ENCODE measurements around the gene INPP5D.

Gene INPP5D

GRCh38 chr2:233244818-233245217, 184.7 kb downstream of the INPP5D start:
- no peak overlapping the region for H3K4me3 ChIP-seq (ENCODE audit: insufficient read depth, low read length, poor library complexity, severe bottlenecking)
- H3K4me2 ChIP-seq (ENCODE audit: low read depth, low read length, poor library complexity, severe bottlenecking) = no peak overlapping the region
- no peaks in the 10 kb centered on the region for H3K9me2 ChIP-seq (replicated peaks; ENCODE audit: insufficient read depth, low read length)
- H3K36me3 ChIP-seq (ENCODE audit: low read length) = no peaks in the 10 kb centered on the region
- no peak for TF ChIP-seq EZH2phosphoT487 (conservative IDR thresholded peaks at IDR 0.05; ENCODE audit: low read length)
- no peak for TF ChIP-seq CTCF (IDR thresholded peaks at IDR 0.05; ENCODE audit: insufficient read depth, low read length, poor library complexity, severe bottlenecking)
- no peaks in the 10 kb centered on the region for H3F3A ChIP-seq (ENCODE audit: insufficient read depth)
- H4K20me1 ChIP-seq (ENCODE audit: low read depth, low read length) = no peaks in the 10 kb centered on the region
- no peak overlapping the region for H3K9ac ChIP-seq (ENCODE audit: low read length)
- H2AFZ ChIP-seq (ENCODE audit: low read depth, low read length, severe bottlenecking) = no peak overlapping the region
- no peaks in the 10 kb centered on the region for H3K9me3 ChIP-seq (ENCODE audit: insufficient read depth, low read length)
- no peaks in the 10 kb centered on the region for H3K79me2 ChIP-seq (ENCODE audit: insufficient read depth, low read length)
- no peak overlapping the region for H3K27ac ChIP-seq (ENCODE audit: low read depth, low read length)
- no peaks in the 10 kb centered on the region for H3K27me3 ChIP-seq (ENCODE audit: low read length)

GRCh38 chr2:233245406-233245805, 185.3 kb downstream of the INPP5D start:
- Histone ChIP-seq H3K27ac (ENCODE audit: low read depth, low read length) (no peak overlapping the region), H3K9me3 (ENCODE audit: insufficient read depth, low read length) (no peaks in the 10 kb centered on the region), H3F3A (ENCODE audit: insufficient read depth) (no peaks in the 10 kb centered on the region), H4K20me1 (ENCODE audit: low read depth, low read length) (no peaks in the 10 kb centered on the region), H3K4me3 (ENCODE audit: insufficient read depth, low read length, poor library complexity, severe bottlenecking) (no peak overlapping the region), H3K79me2 (ENCODE audit: insufficient read depth, low read length) (no peaks in the 10 kb centered on the region), H3K9me2 (replicated peaks; ENCODE audit: insufficient read depth, low read length) (no peaks in the 10 kb centered on the region), H2AFZ (ENCODE audit: low read depth, low read length, severe bottlenecking) (no peak overlapping the region), H3K36me3 (ENCODE audit: low read length) (no peaks in the 10 kb centered on the region), H3K9ac (ENCODE audit: low read length) (no peak overlapping the region), H3K27me3 (ENCODE audit: low read length) (no peaks in the 10 kb centered on the region), H3K4me2 (ENCODE audit: low read depth, low read length, poor library complexity, severe bottlenecking) (no peak overlapping the region)
- TF ChIP-seq EZH2phosphoT487 (conservative IDR thresholded peaks at IDR 0.05; ENCODE audit: low read length) (no peak), CTCF (IDR thresholded peaks at IDR 0.05; ENCODE audit: insufficient read depth, low read length, poor library complexity, severe bottlenecking) (no peak)

GRCh38 chr2:233247116-233247515, 187.0 kb downstream of the INPP5D start:
- Histone ChIP-seq H3K36me3 (ENCODE audit: low read length) (no peaks in the 10 kb centered on the region), H3K79me2 (ENCODE audit: insufficient read depth, low read length) (peaks cover 7% of the 10 kb centered on the region), H3K9me2 (replicated peaks; ENCODE audit: insufficient read depth, low read length) (no peaks in the 10 kb centered on the region), H4K20me1 (ENCODE audit: low read depth, low read length) (no peaks in the 10 kb centered on the region), H2AFZ (ENCODE audit: low read depth, low read length, severe bottlenecking) (no peak overlapping the region), H3K27ac (ENCODE audit: low read depth, low read length) (no peak overlapping the region), H3F3A (ENCODE audit: insufficient read depth) (no peaks in the 10 kb centered on the region), H3K27me3 (ENCODE audit: low read length) (no peaks in the 10 kb centered on the region), H3K9me3 (ENCODE audit: insufficient read depth, low read length) (no peaks in the 10 kb centered on the region), H3K4me3 (ENCODE audit: insufficient read depth, low read length, poor library complexity, severe bottlenecking) (no peak overlapping the region), H3K4me2 (ENCODE audit: low read depth, low read length, poor library complexity, severe bottlenecking) (no peak overlapping the region), H3K9ac (ENCODE audit: low read length) (no peak overlapping the region)
- TF ChIP-seq CTCF (IDR thresholded peaks at IDR 0.05; ENCODE audit: insufficient read depth, low read length, poor library complexity, severe bottlenecking) = no peak
- no peak for TF ChIP-seq EZH2phosphoT487 (conservative IDR thresholded peaks at IDR 0.05; ENCODE audit: low read length)

All from SU-DHL-6 (cell line).